Keratinocyte (primary cell): ENCODE measurements around the gene MPHOSPH6. TPM values are rescaled to one million over a fixed set of nuclear protein-coding genes. Genes with fewer than 3 reads are reported as not detected.

Source experiments
- DNase-seq: peaks from one replicate; pipeline ENCODE4 v3.0.0-alpha.2; 2011; ENCODE audit warnings: low read depth, missing footprints, low spot score
- FAIRE-seq: peaks from 2 replicates; lab custom pipeline; 2011; peaks lifted over from hg19 to GRCh38; lab: Jason Lieb, UNC
- H2AFZ ChIP-seq: 2 replicates; pipeline ENCODE4 v1.6.0; 2012; ENCODE audit warnings: low read length, control low read depth, inconsistent platforms; ENCODE audit not compliant: control insufficient read depth
- H3K27ac ChIP-seq: 2 replicates; pipeline ENCODE4 v1.5.1; 2011; ENCODE audit warnings: low read length; ENCODE audit not compliant: control insufficient read depth, insufficient read depth
- H3K27me3 ChIP-seq: 3 replicates; pipeline ENCODE4 v1.6.0; 2011; ENCODE audit warnings: low read length; ENCODE audit not compliant: control insufficient read depth, insufficient read depth; ENCODE audit errors: extremely low read depth
- H3K36me3 ChIP-seq, 2 experiments: 2 replicates in 1 of 2; 3 replicates in 1 of 2; pipeline ENCODE4 v1.5.1; 2011; ENCODE audit warnings: low read length in 2 of 2, mild to moderate bottlenecking in 1 of 2; ENCODE audit not compliant: control insufficient read depth in 2 of 2, insufficient read depth in 2 of 2; ENCODE audit errors: extremely low read depth in 1 of 2
- H3K4me1 ChIP-seq: 3 replicates; pipeline ENCODE4 v1.5.1; 2011; ENCODE audit warnings: low read length; ENCODE audit not compliant: control insufficient read depth, insufficient read depth; ENCODE audit errors: extremely low read depth
- H3K4me2 ChIP-seq: 3 replicates; pipeline ENCODE4 v1.6.0; 2011; ENCODE audit warnings: low read depth, low read length; ENCODE audit not compliant: control insufficient read depth, insufficient read depth; ENCODE audit errors: extremely low read depth
- H3K4me3 ChIP-seq, 3 experiments: fragments of 200-600 bp in 1 of 3; sonication (generic) in 1 of 3; 2 replicates in 2 of 3; 3 replicates in 1 of 3; pipeline ENCODE4 v1.5.1; 2011 to 2016; ENCODE audit warnings: low read length in 3 of 3, mild to moderate bottlenecking in 3 of 3, control low read depth in 2 of 3, inconsistent platforms in 1 of 3, low read depth in 1 of 3, mixed read lengths in 1 of 3, mixed run types in 1 of 3, moderate library complexity in 1 of 3; ENCODE audit not compliant: control insufficient read depth in 2 of 3, insufficient read depth in 2 of 3; ENCODE audit errors: extremely low read depth in 1 of 3
- H3K79me2 ChIP-seq: 2 replicates; pipeline ENCODE4 v1.6.0; 2012; ENCODE audit warnings: low read length; ENCODE audit not compliant: control insufficient read depth, insufficient read depth
- H3K9ac ChIP-seq: 3 replicates; pipeline ENCODE4 v1.6.0; 2011; ENCODE audit warnings: low read length; ENCODE audit not compliant: control insufficient read depth, insufficient read depth; ENCODE audit errors: extremely low read depth
- H3K9me1 ChIP-seq: 3 replicates; pipeline ENCODE4 v1.6.0; 2011; ENCODE audit warnings: low read length; ENCODE audit not compliant: control insufficient read depth, insufficient read depth; ENCODE audit errors: extremely low read depth
- H3K9me3 ChIP-seq: 2 replicates; pipeline ENCODE4 v1.5.1; 2012; ENCODE audit warnings: low read depth, low read length; ENCODE audit not compliant: control insufficient read depth
- H4K20me1 ChIP-seq: 3 replicates; pipeline ENCODE4 v1.6.0; 2011; ENCODE audit warnings: low read length; ENCODE audit not compliant: control insufficient read depth, insufficient read depth; ENCODE audit errors: extremely low read depth
- EZH2 ChIP-seq: IDR thresholded peaks from one replicate; pipeline ENCODE4 v1.6.1; 2012; ENCODE audit warnings: inconsistent platforms, mild to moderate bottlenecking, low read length, moderate library complexity
- dilution Hi-C: fragments of 300-500 bp; cut with MboI; formaldehyde crosslinking; loops from one replicate; pipeline ENCODE4 v1.7.0; 2020; ENCODE audit warnings: low sequenced_read_pairs; ENCODE audit not compliant: extremely low pct_ligation_motif_present
- polyA plus RNA-seq, 5 experiments: library from polyadenylated mRNA; depleted of rRNA in 3 of 5; stranded (reverse) in 3 of 5; stranded (forward) in 1 of 5; unstranded in 1 of 5; fragments of >200 nt; gene quantifications; 1 replicate in 1 of 5; 2 replicates in 3 of 5; 3 replicates in 1 of 5; pipeline versions ENCODE4 v1.2.1 to v1.2.3, GENCODE V29; 2011 to 2012; ENCODE audit warnings: missing spikeins in 2 of 5, low read depth in 1 of 5, low replicate concordance in 1 of 5
- TF ChIP-seq, protein P1 (sequence below), 3 experiments: IDR thresholded peaks in 1 of 3; conservative IDR thresholded peaks in 1 of 3; optimal IDR thresholded peaks in 1 of 3; 2 replicates in 2 of 3; 3 replicates in 1 of 3; pipeline versions ENCODE3 to v1.5.1; 2011; ENCODE audit warnings: low read length in 3 of 3, mild to moderate bottlenecking in 3 of 3, moderate library complexity in 2 of 3, control low read depth in 1 of 3, inconsistent platforms in 1 of 3; ENCODE audit not compliant: insufficient read depth in 2 of 3; ENCODE audit errors: extremely low read depth in 1 of 3

Gene MPHOSPH6
- polyA plus RNA-seq, 1 donor (not counting 4 experiments of a cell fraction or from before 2014, with no cell fraction given) = 76.1 TPM

- Histone ChIP-seq H2AFZ (no peak overlapping the region), H3K4me3 (no peak overlapping the region), H3K79me2 (no peaks in the 10 kb centered on the region), H3K4me1 (peaks cover 6% of the 10 kb centered on the region), H3K4me2 (no peak overlapping the region), H3K27ac (no peak overlapping the region), H3K27me3 (no peaks in the 10 kb centered on the region), H3K9me3 (no peaks in the 10 kb centered on the region), H3K9me1 (no peaks in the 10 kb centered on the region), H4K20me1 (no peaks in the 10 kb centered on the region), H3K36me3 (peaks cover 1 to 5% of the 10 kb centered on the region in 2 experiments), H3K9ac (no peak overlapping the region)
- TF ChIP-seq EZH2 = no peak
- TF ChIP-seq, protein P1, sequence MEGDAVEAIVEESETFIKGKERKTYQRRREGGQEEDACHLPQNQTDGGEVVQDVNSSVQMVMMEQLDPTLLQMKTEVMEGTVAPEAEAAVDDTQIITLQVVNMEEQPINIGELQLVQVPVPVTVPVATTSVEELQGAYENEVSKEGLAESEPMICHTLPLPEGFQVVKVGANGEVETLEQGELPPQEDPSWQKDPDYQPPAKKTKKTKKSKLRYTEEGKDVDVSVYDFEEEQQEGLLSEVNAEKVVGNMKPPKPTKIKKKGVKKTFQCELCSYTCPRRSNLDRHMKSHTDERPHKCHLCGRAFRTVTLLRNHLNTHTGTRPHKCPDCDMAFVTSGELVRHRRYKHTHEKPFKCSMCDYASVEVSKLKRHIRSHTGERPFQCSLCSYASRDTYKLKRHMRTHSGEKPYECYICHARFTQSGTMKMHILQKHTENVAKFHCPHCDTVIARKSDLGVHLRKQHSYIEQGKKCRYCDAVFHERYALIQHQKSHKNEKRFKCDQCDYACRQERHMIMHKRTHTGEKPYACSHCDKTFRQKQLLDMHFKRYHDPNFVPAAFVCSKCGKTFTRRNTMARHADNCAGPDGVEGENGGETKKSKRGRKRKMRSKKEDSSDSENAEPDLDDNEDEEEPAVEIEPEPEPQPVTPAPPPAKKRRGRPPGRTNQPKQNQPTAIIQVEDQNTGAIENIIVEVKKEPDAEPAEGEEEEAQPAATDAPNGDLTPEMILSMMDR (optimal IDR thresholded peaks at IDR 0.05 in 1 of 3, IDR thresholded peaks at IDR 0.05 in 1 of 3, conservative IDR thresholded peaks at IDR 0.05 in 1 of 3; ENCODE audit: extremely low read depth in 1 of 3, insufficient read depth in 2 of 3, low read length in 3 of 3) = no peak
- dilution Hi-C loops = no loop called here
- FAIRE-seq (no peak), DNase-seq (no peak)
Measured at GRCh38 chr16:82134846-82135245, 35.2 kb downstream of the MPHOSPH6 start.

- H3K4me3 ChIP-seq = no peak overlapping the region
- TF ChIP-seq, protein P1 (optimal IDR thresholded peaks at IDR 0.05 in 1 of 3, IDR thresholded peaks at IDR 0.05 in 1 of 3, conservative IDR thresholded peaks at IDR 0.05 in 1 of 3; ENCODE audit: extremely low read depth in 1 of 3, insufficient read depth in 2 of 3, low read length in 3 of 3) = no peak
- TF ChIP-seq EZH2 = no peak
- peaks cover 1 to 5% of the 10 kb centered on the region in 2 experiments for H3K36me3 ChIP-seq
- dilution Hi-C loops = no loop called here
- H3K9me1 ChIP-seq = no peaks in the 10 kb centered on the region
- H3K27ac ChIP-seq = no peak overlapping the region
- no peaks in the 10 kb centered on the region for H4K20me1 ChIP-seq
- peaks cover 3% of the 10 kb centered on the region for H3K4me1 ChIP-seq
- H3K27me3 ChIP-seq = no peaks in the 10 kb centered on the region
- H3K4me2 ChIP-seq = no peak overlapping the region
- H3K79me2 ChIP-seq = no peaks in the 10 kb centered on the region
- no peak overlapping the region for H3K9ac ChIP-seq
- no peaks in the 10 kb centered on the region for H3K9me3 ChIP-seq
- no peak overlapping the region for H2AFZ ChIP-seq
- FAIRE-seq (no peak), DNase-seq (no peak)
Measured at GRCh38 chr16:82133798-82134197, 36.2 kb downstream of the MPHOSPH6 start.
